ENCODE results near the gene NUBP2.

Gene NUBP2

GRCh38 chr16:1745900-1746692, 36.7 kb upstream of the NUBP2 start:
- no peaks in the 10 kb centered on the region for H3K79me2 ChIP-seq (ENCODE audit: insufficient read depth, low read length)
- H3K9me2 ChIP-seq (replicated peaks; ENCODE audit: low read depth, low read length) = no peaks in the 10 kb centered on the region
- H4K20me1 ChIP-seq (ENCODE audit: insufficient read depth, low read length, poor library complexity, severe bottlenecking) = no peaks in the 10 kb centered on the region
- no peak overlapping the region for H2AFZ ChIP-seq (ENCODE audit: low read length)
- H3F3A ChIP-seq (ENCODE audit: low read depth) = no peaks in the 10 kb centered on the region
- H3K9me3 ChIP-seq (ENCODE audit: insufficient read depth, low read depth, low read length) = no peaks in the 10 kb centered on the region
- H3K4me2 ChIP-seq (ENCODE audit: low read depth, low read length, poor library complexity, severe bottlenecking) = no peak overlapping the region
- no peaks in the 10 kb centered on the region for H3K4me1 ChIP-seq (ENCODE audit: insufficient read depth, low read length, poor library complexity, severe bottlenecking)
- no peak overlapping the region for H3K4me3 ChIP-seq (ENCODE audit: low read length, poor library complexity, severe bottlenecking)
- TF ChIP-seq CTCF (conservative IDR thresholded peaks at IDR 0.05; ENCODE audit: low read length) (no peak), EZH2phosphoT487 (IDR thresholded peaks at IDR 0.05; ENCODE audit: borderline replicate concordance) (no peak)
- peaks cover 4% of the 10 kb centered on the region; the same call in 1 of the 2 replicates for H3K36me3 ChIP-seq (ENCODE audit: insufficient read depth, low read length)
- no peaks in the 10 kb centered on the region for H3K27me3 ChIP-seq (ENCODE audit: insufficient read depth, low read length, poor library complexity, severe bottlenecking)
- no peak overlapping the region for H3K9ac ChIP-seq (ENCODE audit: low read depth, low read length, poor library complexity, severe bottlenecking)

GRCh38 chr16:1746693-1747195, 36.0 kb upstream of the NUBP2 start:
- no peaks in the 10 kb centered on the region for H3K9me2 ChIP-seq (replicated peaks; ENCODE audit: low read depth, low read length)
- no peaks in the 10 kb centered on the region for H3K27me3 ChIP-seq (ENCODE audit: insufficient read depth, low read length, poor library complexity, severe bottlenecking)
- H2AFZ ChIP-seq (ENCODE audit: low read length) = no peak overlapping the region
- no peaks in the 10 kb centered on the region for H3K79me2 ChIP-seq (ENCODE audit: insufficient read depth, low read length)
- no peak overlapping the region for H3K9ac ChIP-seq (ENCODE audit: low read depth, low read length, poor library complexity, severe bottlenecking)
- H4K20me1 ChIP-seq (ENCODE audit: insufficient read depth, low read length, poor library complexity, severe bottlenecking) = no peaks in the 10 kb centered on the region
- H3K36me3 ChIP-seq (ENCODE audit: insufficient read depth, low read length) = peaks cover 4% of the 10 kb centered on the region; the same call in 1 of the 2 replicates
- H3K4me1 ChIP-seq (ENCODE audit: insufficient read depth, low read length, poor library complexity, severe bottlenecking) = no peaks in the 10 kb centered on the region
- no peaks in the 10 kb centered on the region for H3K9me3 ChIP-seq (ENCODE audit: insufficient read depth, low read depth, low read length)
- TF ChIP-seq EZH2phosphoT487 (IDR thresholded peaks at IDR 0.05; ENCODE audit: borderline replicate concordance) (no peak), CTCF (conservative IDR thresholded peaks at IDR 0.05; ENCODE audit: low read length) (no peak)
- H3K4me3 ChIP-seq (ENCODE audit: low read length, poor library complexity, severe bottlenecking) = no peak overlapping the region
- no peak overlapping the region for H3K4me2 ChIP-seq (ENCODE audit: low read depth, low read length, poor library complexity, severe bottlenecking)
- H3F3A ChIP-seq (ENCODE audit: low read depth) = no peaks in the 10 kb centered on the region

- H3K9ac ChIP-seq (ENCODE audit: low read depth, low read length, poor library complexity, severe bottlenecking) = no peak overlapping the region
- H3K9me3 ChIP-seq (ENCODE audit: insufficient read depth, low read depth, low read length) = no peaks in the 10 kb centered on the region
- H3K36me3 ChIP-seq (ENCODE audit: insufficient read depth, low read length) = peaks cover 4% of the 10 kb centered on the region; the same call in 1 of the 2 replicates
- H4K20me1 ChIP-seq (ENCODE audit: insufficient read depth, low read length, poor library complexity, severe bottlenecking) = no peaks in the 10 kb centered on the region
- H3K9me2 ChIP-seq (replicated peaks; ENCODE audit: low read depth, low read length) = no peaks in the 10 kb centered on the region
- no peak for TF ChIP-seq EZH2phosphoT487 (IDR thresholded peaks at IDR 0.05; ENCODE audit: borderline replicate concordance)
- no peak for TF ChIP-seq CTCF (conservative IDR thresholded peaks at IDR 0.05; ENCODE audit: low read length)
- no peak overlapping the region for H2AFZ ChIP-seq (ENCODE audit: low read length)
- H3K79me2 ChIP-seq (ENCODE audit: insufficient read depth, low read length) = no peaks in the 10 kb centered on the region
- H3K27me3 ChIP-seq (ENCODE audit: insufficient read depth, low read length, poor library complexity, severe bottlenecking) = no peaks in the 10 kb centered on the region
- H3K4me1 ChIP-seq (ENCODE audit: insufficient read depth, low read length, poor library complexity, severe bottlenecking) = no peaks in the 10 kb centered on the region
- H3K4me2 ChIP-seq (ENCODE audit: low read depth, low read length, poor library complexity, severe bottlenecking) = no peak overlapping the region
- H3F3A ChIP-seq (ENCODE audit: low read depth) = no peaks in the 10 kb centered on the region
- no peak overlapping the region for H3K4me3 ChIP-seq (ENCODE audit: low read length, poor library complexity, severe bottlenecking)
These were observed 34.8 kb upstream of the NUBP2 start for GRCh38 chr16:1747934-1748333.
